Urothelium cell line (cell line): ENCODE results near the gene PKHD1.

ENCODE experiments used
- DNase-seq: peaks from one replicate; pipeline ENCODE4 v3.0.0; 2011; ENCODE audit warnings: low spot score, mixed read lengths
- FAIRE-seq: peaks from 2 replicates; lab custom pipeline; 2011; peaks lifted over from hg19 to GRCh38; lab: Jason Lieb, UNC

Gene PKHD1

DNA sequence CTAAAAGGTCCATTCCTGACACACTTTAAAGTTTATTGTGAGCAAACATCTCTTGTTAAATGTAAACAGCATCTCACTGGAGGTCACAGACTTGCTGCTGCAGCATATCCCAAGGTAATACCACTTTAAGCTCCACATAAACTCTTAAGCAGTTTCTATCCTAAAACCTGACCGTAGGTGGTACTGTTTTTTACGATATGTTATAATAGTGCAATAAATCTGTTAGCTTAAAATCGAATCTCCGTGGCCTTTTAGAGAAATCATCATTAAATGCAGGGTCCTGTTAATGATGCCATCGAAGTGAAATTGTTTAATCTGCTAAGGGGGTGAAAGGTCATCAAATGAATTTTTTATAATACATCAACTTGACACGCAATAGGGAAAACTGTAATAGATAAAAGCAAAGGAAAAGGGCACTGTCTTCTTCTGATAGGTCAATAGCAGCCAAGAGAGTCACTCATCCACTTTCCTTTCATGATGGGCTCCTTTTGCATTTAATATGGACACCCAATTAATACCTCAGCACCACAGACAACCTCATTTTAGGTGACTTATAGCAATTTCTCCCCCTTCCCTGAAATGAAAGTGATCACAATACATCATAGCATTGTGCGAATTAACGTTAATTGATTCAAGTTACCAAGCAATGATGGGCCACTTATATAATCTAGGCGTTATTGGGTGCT is 436.1 kb downstream of the PKHD1 start:
- FAIRE-seq, result no peak
- no peak for DNase-seq

DNA sequence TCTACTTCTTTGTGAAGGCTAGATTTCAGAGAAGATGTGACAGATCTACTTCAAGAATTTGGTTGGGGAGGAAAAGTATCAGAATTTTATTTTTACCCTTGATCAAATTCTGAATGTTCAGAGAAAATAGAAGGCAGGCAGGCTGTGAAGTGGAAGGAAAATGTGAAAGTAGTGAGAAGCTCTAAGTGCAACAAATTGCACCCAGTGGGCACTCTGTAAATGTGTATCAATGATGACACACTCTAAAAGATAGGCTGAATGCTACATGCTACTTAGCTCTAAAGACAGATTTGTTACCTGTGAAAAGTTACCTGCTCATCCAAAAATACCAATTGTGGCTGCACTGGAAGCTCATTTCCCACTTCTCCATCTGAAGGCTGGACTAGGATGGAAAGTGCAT is 438.6 kb downstream of the PKHD1 start:
- FAIRE-seq (no peak), DNase-seq (no peak)

GRCh38 chr6:51648236-51648635 is 439.2 kb downstream of the PKHD1 start:
- FAIRE-seq (no peak), DNase-seq (peak; percentile 34)

DNA sequence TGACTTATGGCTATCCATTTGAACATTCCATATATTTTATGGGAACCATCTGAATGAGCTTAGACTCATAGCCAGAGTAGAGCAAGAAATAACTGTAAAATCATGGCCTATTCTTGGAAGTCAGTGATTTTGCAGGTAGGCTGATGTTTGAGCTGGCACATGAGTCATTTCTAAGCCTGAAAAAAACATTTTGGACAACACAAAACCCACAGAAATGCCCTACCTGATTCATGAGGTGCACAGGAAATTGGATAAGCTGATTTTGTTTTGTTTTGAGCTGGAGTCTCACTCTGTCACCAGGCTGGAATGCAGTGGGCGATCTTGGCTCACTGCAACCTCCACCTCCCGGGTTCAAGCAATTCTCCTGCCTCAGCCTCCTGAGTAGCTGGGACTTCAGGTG is 443.0 kb downstream of the PKHD1 start:
- DNase-seq (peak; percentile 69), FAIRE-seq (peak; percentile 55)

GRCh38 chr6:51640021-51640420 is 447.4 kb downstream of the PKHD1 start:
- FAIRE-seq (no peak), DNase-seq (no peak)

DNA sequence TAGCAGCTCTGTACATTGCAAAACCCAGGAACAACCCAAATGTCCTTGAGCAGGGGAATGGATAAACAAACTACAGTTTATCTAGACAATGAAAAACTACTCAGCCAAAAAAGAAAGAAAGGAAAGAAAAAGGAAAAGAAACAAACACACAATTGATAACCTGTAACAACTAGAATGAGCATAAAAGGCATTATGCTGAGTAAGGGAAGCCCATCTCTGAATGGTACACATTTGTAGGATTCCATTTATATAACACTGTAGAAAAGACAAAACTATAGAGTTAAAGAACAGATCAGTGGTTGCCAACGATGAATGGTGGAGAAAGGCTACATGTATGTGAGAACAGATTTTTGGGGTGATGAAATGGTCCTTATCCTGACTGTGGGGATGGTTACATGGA is 454.0 kb downstream of the PKHD1 start:
- FAIRE-seq (no peak), DNase-seq (no peak)

GRCh38 chr6:51630011-51630410 is 457.4 kb downstream of the PKHD1 start:
- DNase-seq, result no peak
- no peak for FAIRE-seq

GRCh38 chr6:51626391-51626790 is 461.0 kb downstream of the PKHD1 start:
- FAIRE-seq (no peak), DNase-seq (no peak)

GRCh38 chr6:51625566-51625965 is 461.8 kb downstream of the PKHD1 start:
- FAIRE-seq, result no peak

DNA sequence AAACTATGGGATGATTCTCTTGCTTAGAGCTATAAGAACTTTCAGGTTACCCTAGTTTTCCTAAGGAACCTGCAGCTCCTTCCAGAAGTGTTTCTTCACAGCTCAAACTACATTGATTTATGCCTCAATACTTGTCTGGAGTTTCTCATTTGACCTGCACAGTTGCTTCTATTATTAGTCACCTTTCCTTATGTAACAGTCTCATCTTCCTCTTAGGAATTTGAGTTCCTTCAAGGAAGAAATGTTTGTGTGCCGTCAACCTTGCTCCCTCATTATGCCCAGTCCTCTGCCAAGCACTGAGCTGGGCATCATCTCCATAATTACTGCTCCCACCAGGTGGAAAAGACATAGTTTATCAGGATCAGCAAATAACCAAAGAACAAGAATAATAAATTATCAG is 466.4 kb downstream of the PKHD1 start:
- DNase-seq, result no peak
- no peak for FAIRE-seq

More at GRCh38 chr6:51625566-51625965, 461.8 kb downstream of the PKHD1 start:
- no peak for DNase-seq

- no peak for DNase-seq
- no peak for FAIRE-seq
Measured at GRCh38 chr6:51619042-51619799, 468.2 kb downstream of the PKHD1 start.

- FAIRE-seq, result no peak
- DNase-seq, result no peak
Measured at GRCh38 chr6:51618563-51618962, 468.9 kb downstream of the PKHD1 start.

- no peak for DNase-seq
- FAIRE-seq, result no peak
Measured at GRCh38 chr6:51617751-51618150, 469.7 kb downstream of the PKHD1 start.

DNA sequence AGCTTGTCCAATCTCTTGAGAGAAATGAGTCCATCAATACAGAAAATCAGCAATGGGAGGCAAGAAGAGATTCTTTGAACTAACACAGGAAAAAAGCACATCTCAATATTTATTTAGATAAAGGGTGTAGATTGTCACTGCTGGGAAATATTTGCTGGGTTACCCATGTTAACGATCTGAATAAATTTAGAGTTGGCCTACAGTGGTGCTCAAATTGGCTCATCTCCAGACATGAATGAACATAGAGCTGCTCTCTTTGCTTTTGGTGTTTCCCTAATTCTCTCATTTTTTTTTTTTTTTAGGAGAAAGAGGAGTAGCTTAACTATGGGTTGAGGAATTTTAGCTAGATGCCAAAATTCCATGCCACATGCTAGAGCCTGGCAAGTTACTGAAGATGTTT is 471.2 kb downstream of the PKHD1 start:
- DNase-seq (no peak), FAIRE-seq (no peak)

DNA sequence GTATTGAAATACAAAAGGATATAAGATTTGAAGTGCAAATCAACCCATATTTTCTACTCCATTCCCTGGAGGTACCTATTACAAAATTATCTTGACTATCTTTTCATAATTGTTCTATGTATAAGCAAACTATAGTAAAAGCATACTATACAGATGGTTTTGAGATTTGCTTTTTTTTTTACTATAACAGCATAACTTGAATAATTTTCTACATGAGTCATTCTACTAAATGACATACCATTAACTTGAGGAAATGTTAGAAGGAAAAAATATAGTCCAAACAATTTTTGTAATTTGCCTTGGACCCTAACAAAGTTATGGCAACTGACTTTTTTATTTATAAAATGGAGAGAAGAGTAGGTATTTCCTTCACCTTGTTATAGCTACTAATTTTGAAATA is 472.7 kb downstream of the PKHD1 start:
- FAIRE-seq (no peak), DNase-seq (no peak)

GRCh38 chr6:51613558-51613957 is 473.9 kb downstream of the PKHD1 start:
- DNase-seq (no peak), FAIRE-seq (no peak)

GRCh38 chr6:51608932-51609331 is 478.5 kb downstream of the PKHD1 start:
- DNase-seq, result no peak
- FAIRE-seq, result no peak

DNA sequence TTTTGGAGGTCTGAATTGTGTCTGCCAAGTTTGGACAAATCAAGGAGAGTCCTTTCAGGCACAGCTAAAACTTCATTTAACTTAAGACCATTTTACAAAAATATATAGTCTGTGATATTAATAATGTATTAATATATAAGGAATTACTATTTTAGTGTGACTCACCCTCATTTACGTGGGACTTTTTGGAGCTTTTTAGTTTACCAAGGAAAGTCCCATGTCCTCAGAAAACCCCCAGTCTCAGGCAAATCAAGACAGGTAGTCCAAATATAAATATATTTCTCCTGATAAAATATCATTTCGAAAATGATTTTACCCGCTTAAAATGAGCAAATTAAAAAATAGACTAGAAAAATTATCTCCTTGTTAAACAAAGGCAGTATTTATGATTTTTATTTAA is 479.0 kb downstream of the PKHD1 start:
- DNase-seq (no peak), FAIRE-seq (no peak)

DNA sequence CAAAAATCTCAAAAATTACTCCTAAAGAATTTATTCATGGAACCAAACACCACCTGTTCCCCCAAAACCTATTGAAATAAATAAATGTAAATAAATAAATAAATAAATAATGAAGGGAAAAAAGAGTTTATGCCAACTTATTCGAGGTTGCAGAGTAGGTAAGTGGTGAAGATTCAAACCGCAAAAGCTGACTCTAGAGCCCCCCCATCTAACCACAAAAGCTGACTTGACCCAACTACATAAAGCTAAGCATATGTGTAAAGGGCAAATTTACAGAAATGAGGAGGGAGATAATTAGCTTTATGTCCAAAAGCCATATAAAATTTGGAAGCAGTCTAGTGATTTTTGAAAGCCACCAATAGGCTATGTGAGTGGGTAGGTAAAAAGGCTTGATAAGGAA is 486.9 kb downstream of the PKHD1 start:
- DNase-seq, result no peak
- FAIRE-seq, result no peak

DNA sequence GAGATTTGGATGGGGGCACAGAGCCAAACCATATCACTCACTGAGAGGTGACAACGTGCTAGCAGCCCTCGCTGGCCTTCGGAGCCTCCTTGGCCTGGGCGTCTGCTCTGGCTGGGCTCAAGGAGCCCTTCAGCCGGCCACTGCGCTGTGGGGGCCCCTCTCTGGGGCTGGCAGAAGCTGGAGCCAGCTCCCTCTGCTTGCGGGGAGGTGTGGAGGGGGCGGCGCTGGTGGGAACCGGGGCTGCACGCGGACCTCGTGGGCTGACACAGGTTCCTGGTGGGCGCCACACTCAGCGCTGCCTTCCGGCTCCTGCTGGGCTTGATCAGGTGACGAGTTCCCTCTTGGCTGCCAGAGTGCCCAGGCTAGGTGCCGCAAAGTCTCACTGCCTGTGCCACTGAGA is 489.2 kb downstream of the PKHD1 start:
- DNase-seq (no peak), FAIRE-seq (no peak)

DNA sequence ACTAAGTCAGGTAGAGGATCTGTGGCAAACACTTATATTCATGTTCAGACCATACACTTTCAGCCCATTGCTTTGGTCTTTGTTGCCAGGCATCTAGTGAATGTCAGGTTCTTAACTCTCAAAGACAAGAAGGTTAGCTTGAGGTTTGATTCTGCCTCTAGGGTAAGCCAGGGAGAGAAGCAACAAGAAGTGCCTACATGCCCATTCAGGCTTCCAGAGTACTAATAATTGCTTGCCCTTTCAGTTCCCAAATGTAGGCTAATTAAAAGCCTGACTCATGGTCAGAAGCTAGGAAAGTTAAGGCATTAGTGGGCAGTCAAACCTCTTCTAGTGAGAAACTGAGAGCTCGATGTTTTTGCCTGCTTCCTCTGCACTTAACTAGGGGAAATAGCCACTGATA is 492.4 kb downstream of the PKHD1 start:
- DNase-seq, result no peak
- FAIRE-seq, result no peak

DNA sequence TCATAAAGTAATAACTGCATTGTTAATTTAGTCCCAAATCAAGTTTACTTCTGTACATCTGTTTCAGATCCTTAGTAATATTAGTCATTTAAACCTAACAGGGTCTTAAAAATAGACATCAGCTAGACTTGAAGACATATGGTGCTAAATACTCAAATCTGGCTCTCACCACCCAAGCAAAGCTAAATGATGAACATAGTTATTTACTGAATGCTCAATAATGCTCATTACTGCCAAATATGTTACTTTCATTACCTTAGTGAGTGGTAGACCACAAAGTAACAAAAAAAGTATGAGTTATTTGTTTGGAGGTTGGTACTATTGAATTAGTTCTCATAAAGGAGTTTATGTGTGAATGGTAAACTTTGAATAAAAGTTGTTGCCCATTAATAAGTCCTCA is 502.1 kb downstream of the PKHD1 start:
- FAIRE-seq (no peak), DNase-seq (no peak)

DNA sequence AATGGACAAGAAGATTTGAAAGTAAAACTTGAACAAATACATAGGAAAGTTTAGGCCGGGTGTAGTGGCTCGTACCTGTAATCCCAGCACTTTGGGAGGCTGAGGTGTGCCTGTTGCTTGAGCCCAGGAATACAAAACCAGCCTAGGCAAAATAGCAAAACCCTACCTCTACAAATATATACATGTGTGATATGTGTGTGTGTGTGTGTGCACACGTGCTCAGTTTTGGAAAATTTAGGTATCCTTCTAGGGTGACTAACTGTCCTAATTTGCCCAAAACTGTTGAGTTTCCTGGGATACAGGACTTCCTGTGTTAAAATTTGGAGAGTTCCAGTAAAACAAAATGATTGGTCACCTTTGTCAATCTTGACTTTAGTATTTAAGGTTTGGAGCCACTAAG is 503.2 kb downstream of the PKHD1 start:
- no peak for FAIRE-seq

More for the DNA sequence above, 503.2 kb downstream of the PKHD1 start:
- DNase-seq, result no peak
